Loucy (cell line): ENCODE measurements around the gene STAC2.

ENCODE experiments used
- H2AFZ ChIP-seq: fragments of 200-600 bp; sonication (generic); 2 replicates; pipeline ENCODE4 v1.6.0; 2016; ENCODE audit warnings: antibody characterized with exemption, mild to moderate bottlenecking, low read length, moderate library complexity
- H3F3A ChIP-seq: fragments of 200-600 bp; 2 replicates; pipeline ENCODE4 v1.6.0; 2016; ENCODE audit warnings: antibody characterized with exemption, low read depth, mild to moderate bottlenecking
- H3K27me3 ChIP-seq: fragments of 200-600 bp; sonication (generic); 2 replicates; pipeline ENCODE4 v1.6.1; 2014; ENCODE audit warnings: low read length, mild to moderate bottlenecking; ENCODE audit not compliant: insufficient read depth, poor library complexity, severe bottlenecking
- H3K36me3 ChIP-seq: fragments of 200-600 bp; sonication (generic); 2 replicates; pipeline ENCODE4 v1.6.1; 2016; ENCODE audit warnings: low read length; ENCODE audit not compliant: insufficient read depth
- H3K4me1 ChIP-seq: fragments of 200-600 bp; sonication (generic); 2 replicates; pipeline ENCODE4 v1.5.1; 2014; ENCODE audit warnings: low read length, mild to moderate bottlenecking; ENCODE audit not compliant: insufficient read depth, poor library complexity, severe bottlenecking
- H3K4me2 ChIP-seq: fragments of 200-600 bp; sonication (generic); 2 replicates; pipeline ENCODE4 v1.6.0; 2014; ENCODE audit warnings: antibody characterized with exemption, low read length, low read depth, mild to moderate bottlenecking; ENCODE audit not compliant: poor library complexity, severe bottlenecking
- H3K4me3 ChIP-seq: fragments of 200-600 bp; sonication (generic); 2 replicates; pipeline ENCODE4 v1.5.1; 2014; ENCODE audit warnings: low read length, mild to moderate bottlenecking, mixed read lengths; ENCODE audit not compliant: poor library complexity, severe bottlenecking
- H3K79me2 ChIP-seq: fragments of 200-600 bp; sonication (generic); 2 replicates; pipeline ENCODE4 v1.6.1; 2014; ENCODE audit warnings: low read length; ENCODE audit not compliant: insufficient read depth
- H3K9ac ChIP-seq: fragments of 200-600 bp; sonication (generic); 2 replicates; pipeline ENCODE4 v1.6.0; 2014; ENCODE audit warnings: mild to moderate bottlenecking, low read depth, low read length, moderate library complexity; ENCODE audit not compliant: poor library complexity, severe bottlenecking
- H3K9me2 ChIP-seq: fragments of 200-600 bp; sonication (generic); replicated peaks from 2 replicates; pipeline ENCODE4 v1.6.1; 2016; ENCODE audit warnings: low read depth, low read length, mixed read lengths
- H3K9me3 ChIP-seq: fragments of 200-600 bp; sonication (generic); 2 replicates; pipeline ENCODE4 v1.6.1; 2014; ENCODE audit warnings: mild to moderate bottlenecking, antibody characterized with exemption, low read length, low read depth; ENCODE audit not compliant: insufficient read depth
- H4K20me1 ChIP-seq: fragments of 200-600 bp; sonication (generic); 2 replicates; pipeline ENCODE4 v1.6.0; 2014; ENCODE audit warnings: antibody characterized with exemption, low read length, mild to moderate bottlenecking; ENCODE audit not compliant: insufficient read depth, poor library complexity, severe bottlenecking
- EZH2phosphoT487 ChIP-seq: fragments of 200-600 bp; IDR thresholded peaks from 2 replicates; pipeline ENCODE4 v1.6.1; 2018; ENCODE audit warnings: antibody characterized with exemption, mild to moderate bottlenecking, moderate library complexity, borderline replicate concordance
- TF ChIP-seq, protein P1 (sequence below): fragments of 200-600 bp; sonication (generic); conservative IDR thresholded peaks from 2 replicates; pipeline ENCODE4 v1.5.1; 2014; ENCODE audit warnings: mild to moderate bottlenecking, antibody characterized with exemption, low read length

The STAC2 gene

DNA sequence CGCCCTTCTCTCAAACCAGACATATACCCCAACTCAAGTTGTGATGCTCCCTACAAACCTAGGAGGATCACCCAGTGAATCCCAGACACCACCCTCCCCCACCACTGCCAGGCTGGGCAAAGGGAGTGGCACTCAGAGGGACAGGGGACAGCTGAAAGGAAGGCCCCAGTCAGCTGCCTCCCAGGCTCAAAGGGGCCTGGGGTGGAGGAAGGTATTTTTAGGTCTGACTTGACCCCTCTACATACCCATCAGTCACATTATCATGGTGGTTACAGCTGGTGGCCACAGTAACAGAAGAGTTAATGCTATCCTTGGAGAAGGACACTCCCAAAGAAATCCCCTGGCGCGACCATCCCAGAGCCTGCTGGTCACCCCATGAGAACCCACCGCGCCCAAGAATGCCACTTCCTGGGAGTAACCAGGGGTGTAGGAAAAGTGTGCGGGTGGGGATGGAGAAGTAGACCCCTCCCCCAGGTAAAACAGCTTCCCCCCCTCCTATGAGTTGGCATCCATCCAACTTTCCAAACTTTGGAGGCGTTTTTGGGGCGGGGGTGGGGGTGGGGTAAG is 29.4 kb downstream of the STAC2 start:
- peaks cover 67% of the 10 kb centered on the region for H3K79me2 ChIP-seq

GRCh38 chr17:39195568-39196160 is 30.1 kb downstream of the STAC2 start:
- Histone ChIP-seq H3F3A (peaks cover 3% of the 10 kb centered on the region; the same call in 1 of the 2 replicates), H2AFZ (no peak overlapping the region), H3K4me3 (peak overlapping the region; percentile 95), H3K36me3 (peaks cover 29% of the 10 kb centered on the region; the same call in 1 of the 2 replicates), H4K20me1 (peaks cover 46% of the 10 kb centered on the region), H3K4me2 (peak overlapping the region; percentile 97), H3K4me1 (peaks cover 49% of the 10 kb centered on the region), H3K9me2 (no peaks in the 10 kb centered on the region), H3K9me3 (no peaks in the 10 kb centered on the region), H3K9ac (peak overlapping the region; percentile 96), H3K79me2 (peaks cover 60% of the 10 kb centered on the region), H3K27me3 (peaks cover 3% of the 10 kb centered on the region)
- TF ChIP-seq, protein P1, sequence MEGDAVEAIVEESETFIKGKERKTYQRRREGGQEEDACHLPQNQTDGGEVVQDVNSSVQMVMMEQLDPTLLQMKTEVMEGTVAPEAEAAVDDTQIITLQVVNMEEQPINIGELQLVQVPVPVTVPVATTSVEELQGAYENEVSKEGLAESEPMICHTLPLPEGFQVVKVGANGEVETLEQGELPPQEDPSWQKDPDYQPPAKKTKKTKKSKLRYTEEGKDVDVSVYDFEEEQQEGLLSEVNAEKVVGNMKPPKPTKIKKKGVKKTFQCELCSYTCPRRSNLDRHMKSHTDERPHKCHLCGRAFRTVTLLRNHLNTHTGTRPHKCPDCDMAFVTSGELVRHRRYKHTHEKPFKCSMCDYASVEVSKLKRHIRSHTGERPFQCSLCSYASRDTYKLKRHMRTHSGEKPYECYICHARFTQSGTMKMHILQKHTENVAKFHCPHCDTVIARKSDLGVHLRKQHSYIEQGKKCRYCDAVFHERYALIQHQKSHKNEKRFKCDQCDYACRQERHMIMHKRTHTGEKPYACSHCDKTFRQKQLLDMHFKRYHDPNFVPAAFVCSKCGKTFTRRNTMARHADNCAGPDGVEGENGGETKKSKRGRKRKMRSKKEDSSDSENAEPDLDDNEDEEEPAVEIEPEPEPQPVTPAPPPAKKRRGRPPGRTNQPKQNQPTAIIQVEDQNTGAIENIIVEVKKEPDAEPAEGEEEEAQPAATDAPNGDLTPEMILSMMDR, result no peak
- no peak for TF ChIP-seq EZH2phosphoT487

More for the DNA sequence above, 29.4 kb downstream of the STAC2 start:
- H3K9me3 ChIP-seq, result no peaks in the 10 kb centered on the region
- H4K20me1 ChIP-seq, result peaks cover 53% of the 10 kb centered on the region
- peaks cover 24% of the 10 kb centered on the region; the same call in 1 of the 2 replicates for H3K36me3 ChIP-seq
- H3K4me1 ChIP-seq, result peaks cover 55% of the 10 kb centered on the region
- TF ChIP-seq, protein P1, result no peak
- no peak for TF ChIP-seq EZH2phosphoT487
- H3K27me3 ChIP-seq, result peaks cover 4% of the 10 kb centered on the region
- peak overlapping the region; percentile 96 for H3K9ac ChIP-seq
- H3K4me3 ChIP-seq, result peak overlapping the region; percentile 95
- H3K4me2 ChIP-seq, result peak overlapping the region; percentile 97
- H3F3A ChIP-seq, result peaks cover 3% of the 10 kb centered on the region; the same call in 1 of the 2 replicates
- no peaks in the 10 kb centered on the region for H3K9me2 ChIP-seq
- H2AFZ ChIP-seq, result no peak overlapping the region

- Histone ChIP-seq H3K4me3 (peak overlapping the region; percentile 95), H4K20me1 (peaks cover 42% of the 10 kb centered on the region), H3K9ac (peak overlapping the region; percentile 96), H3K79me2 (peaks cover 54% of the 10 kb centered on the region), H2AFZ (no peak overlapping the region), H3K4me1 (peaks cover 49% of the 10 kb centered on the region), H3K4me2 (peak overlapping the region; percentile 97), H3K9me2 (no peaks in the 10 kb centered on the region), H3K9me3 (no peaks in the 10 kb centered on the region), H3F3A (peaks cover 3% of the 10 kb centered on the region; the same call in 1 of the 2 replicates), H3K27me3 (no peaks in the 10 kb centered on the region), H3K36me3 (peaks cover 31% of the 10 kb centered on the region; the same call in 1 of the 2 replicates)
- TF ChIP-seq, protein P1, result no peak
- no peak for TF ChIP-seq EZH2phosphoT487
Observed at GRCh38 chr17:39194985-39195524, 30.7 kb downstream of the STAC2 start.
